Measurements from ENCODE around the gene CCDC81.

GRCh38 chr11:86372041-86372440, 2.6 kb upstream of the CCDC81 start:
- TF ChIP-seq CTCF (IDR thresholded peaks at IDR 0.05; ENCODE audit: low read depth, low read length, poor library complexity, severe bottlenecking), result no peak
- no peak for TF ChIP-seq EZH2phosphoT487 (IDR thresholded peaks at IDR 0.05; ENCODE audit: borderline replicate concordance, low read length)
